Uterus (tissue), 4 donors: ENCODE data around the gene TAF7L. TPM values are rescaled to one million over a fixed set of nuclear protein-coding genes. Genes with fewer than 3 reads are reported as not detected.
"Not testable (repeated sequence)": the region's sequence is repeated elsewhere in the genome, so short reads cannot be mapped to it uniquely, and the experiment has no call there.

Experiments
- DNase-seq, 2 donors: peaks; one replicate each; pipeline ENCODE4 v3.0.0-alpha.2; 2019 to 2020
- H3K27ac ChIP-seq, 2 donors: fragments of 200-600 bp; sonication (generic); 1 replicate in 1 of 2; 2 replicates in 1 of 2; pipeline ENCODE4 v1.5.1; 2016 to 2018
- H3K27me3 ChIP-seq, 2 donors: fragments of 200-600 bp; sonication (generic); one replicate each; pipeline ENCODE4 v1.5.1; 2018 to 2019; ENCODE audit warnings: control low read depth in 1 of 2
- H3K36me3 ChIP-seq, 2 donors: fragments of 200-600 bp; sonication (generic); one replicate each; pipeline ENCODE4 v1.5.1; 2019; ENCODE audit warnings: control low read depth in 1 of 2
- H3K4me1 ChIP-seq, 2 donors: fragments of 200-600 bp; sonication (generic); one replicate each; pipeline ENCODE4 v1.5.1; 2018 to 2019; ENCODE audit warnings: control low read depth in 1 of 2
- H3K4me3 ChIP-seq, 2 donors: fragments of 200-600 bp; sonication (generic); 1 replicate in 1 of 2; 2 replicates in 1 of 2; pipeline ENCODE4 v1.5.1; 2018 to 2019; ENCODE audit warnings: mild to moderate bottlenecking in 1 of 2
- H3K9me3 ChIP-seq, 2 donors: fragments of 200-600 bp; sonication (generic); one replicate each; pipeline ENCODE4 v1.5.1; 2019; ENCODE audit warnings: control low read depth in 1 of 2
- POLR2A ChIP-seq, 2 donors: fragments of 450-650 bp; IDR thresholded peaks; one replicate each; pipeline ENCODE4 v1.6.1; 2016; ENCODE audit warnings: antibody characterized with exemption in 2 of 2, mild to moderate bottlenecking in 1 of 2, moderate library complexity in 1 of 2
- intact Hi-C: fragments of 100-400 bp; cut with DNase I; formaldehyde crosslinking; loops from one replicate; pipeline ENCODE4 v1.15.1; 2023; ENCODE audit warnings: low total_unique reads
- total RNA-seq, 4 donors: library from RNA; depleted of rRNA in 3 of 4; stranded (reverse); fragments of >200 nt in 3 of 4; gene quantifications; one replicate each; pipeline versions ENCODE4 v1.1.0 to v1.2.4, GENCODE V29; 2014 to 2023
- TF ChIP-seq, protein P1 (sequence below), 4 experiments: fragments of 200-600 bp in 2 of 4; fragments of 450-650 bp in 2 of 4; sonication (generic) in 2 of 4; IDR thresholded peaks; one replicate each; pipeline ENCODE4 v1.5.1; 2016 to 2019; ENCODE audit warnings: antibody characterized with exemption in 4 of 4, mild to moderate bottlenecking in 2 of 4, moderate library complexity in 1 of 4
- donor health status: DM: yes; HTN: yes; CAD: no.

TAF7L gene, protein sequence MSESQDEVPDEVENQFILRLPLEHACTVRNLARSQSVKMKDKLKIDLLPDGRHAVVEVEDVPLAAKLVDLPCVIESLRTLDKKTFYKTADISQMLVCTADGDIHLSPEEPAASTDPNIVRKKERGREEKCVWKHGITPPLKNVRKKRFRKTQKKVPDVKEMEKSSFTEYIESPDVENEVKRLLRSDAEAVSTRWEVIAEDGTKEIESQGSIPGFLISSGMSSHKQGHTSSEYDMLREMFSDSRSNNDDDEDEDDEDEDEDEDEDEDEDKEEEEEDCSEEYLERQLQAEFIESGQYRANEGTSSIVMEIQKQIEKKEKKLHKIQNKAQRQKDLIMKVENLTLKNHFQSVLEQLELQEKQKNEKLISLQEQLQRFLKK
- 1 to 10 TPM in 1 of 4 donors, not detected in 3; 1.2 TPM for total RNA-seq

DNA sequence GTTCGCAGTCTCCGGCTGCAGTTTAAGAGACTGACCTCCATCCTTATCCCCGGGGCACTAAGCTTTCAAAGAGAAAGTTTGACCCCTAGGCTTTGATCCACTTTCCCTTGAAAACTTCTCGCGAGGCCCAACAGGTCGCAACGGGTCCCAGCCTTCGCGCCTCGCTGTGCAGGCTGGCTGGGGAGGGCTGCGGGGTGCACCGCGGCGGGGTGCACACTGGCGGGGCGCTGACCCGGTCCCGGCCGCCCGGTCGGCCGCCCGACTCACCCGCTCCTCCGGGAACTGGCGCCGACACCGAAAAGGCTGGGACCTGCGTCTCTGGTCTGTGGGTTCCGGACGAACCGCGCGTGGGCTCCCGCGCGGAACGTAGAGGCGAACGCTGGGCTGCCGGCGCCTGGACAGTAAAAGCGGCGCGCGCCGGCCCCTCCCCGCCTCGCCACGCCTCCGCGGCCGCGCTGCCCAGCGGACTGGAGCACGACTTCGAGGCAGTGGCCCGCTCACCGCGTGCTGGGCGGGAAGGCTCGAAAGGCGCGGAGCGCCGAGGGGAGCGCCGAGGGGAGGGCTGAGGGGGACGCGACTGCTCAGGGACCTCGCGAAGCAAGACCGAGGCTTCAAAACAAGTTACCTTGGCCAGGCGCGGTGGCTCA lies at the start of gene TAF7L:
Gene TAF7L (minus strand): TSS at position 378 of the 647 bp plus-strand sequence. CDS start 3,791 bp downstream, outside the sequence.
- TF ChIP-seq POLR2A (IDR thresholded peaks at IDR 0.05), result no peak
- TF ChIP-seq, protein P1, sequence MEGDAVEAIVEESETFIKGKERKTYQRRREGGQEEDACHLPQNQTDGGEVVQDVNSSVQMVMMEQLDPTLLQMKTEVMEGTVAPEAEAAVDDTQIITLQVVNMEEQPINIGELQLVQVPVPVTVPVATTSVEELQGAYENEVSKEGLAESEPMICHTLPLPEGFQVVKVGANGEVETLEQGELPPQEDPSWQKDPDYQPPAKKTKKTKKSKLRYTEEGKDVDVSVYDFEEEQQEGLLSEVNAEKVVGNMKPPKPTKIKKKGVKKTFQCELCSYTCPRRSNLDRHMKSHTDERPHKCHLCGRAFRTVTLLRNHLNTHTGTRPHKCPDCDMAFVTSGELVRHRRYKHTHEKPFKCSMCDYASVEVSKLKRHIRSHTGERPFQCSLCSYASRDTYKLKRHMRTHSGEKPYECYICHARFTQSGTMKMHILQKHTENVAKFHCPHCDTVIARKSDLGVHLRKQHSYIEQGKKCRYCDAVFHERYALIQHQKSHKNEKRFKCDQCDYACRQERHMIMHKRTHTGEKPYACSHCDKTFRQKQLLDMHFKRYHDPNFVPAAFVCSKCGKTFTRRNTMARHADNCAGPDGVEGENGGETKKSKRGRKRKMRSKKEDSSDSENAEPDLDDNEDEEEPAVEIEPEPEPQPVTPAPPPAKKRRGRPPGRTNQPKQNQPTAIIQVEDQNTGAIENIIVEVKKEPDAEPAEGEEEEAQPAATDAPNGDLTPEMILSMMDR (IDR thresholded peaks at IDR 0.05), result no peak
- Histone ChIP-seq H3K27me3 (no peaks in the 10 kb centered on the region), H3K36me3 (no peaks in the 10 kb centered on the region), H3K4me3 (no peak within 1 kb of the TSS), H3K4me1 (no peaks in the 10 kb centered on the region), H3K27ac (no peak within 1 kb of the TSS), H3K9me3 (no peaks in the 10 kb centered on the region)
- intact Hi-C loops, result no loop called here
- no peak for DNase-seq

DNA sequence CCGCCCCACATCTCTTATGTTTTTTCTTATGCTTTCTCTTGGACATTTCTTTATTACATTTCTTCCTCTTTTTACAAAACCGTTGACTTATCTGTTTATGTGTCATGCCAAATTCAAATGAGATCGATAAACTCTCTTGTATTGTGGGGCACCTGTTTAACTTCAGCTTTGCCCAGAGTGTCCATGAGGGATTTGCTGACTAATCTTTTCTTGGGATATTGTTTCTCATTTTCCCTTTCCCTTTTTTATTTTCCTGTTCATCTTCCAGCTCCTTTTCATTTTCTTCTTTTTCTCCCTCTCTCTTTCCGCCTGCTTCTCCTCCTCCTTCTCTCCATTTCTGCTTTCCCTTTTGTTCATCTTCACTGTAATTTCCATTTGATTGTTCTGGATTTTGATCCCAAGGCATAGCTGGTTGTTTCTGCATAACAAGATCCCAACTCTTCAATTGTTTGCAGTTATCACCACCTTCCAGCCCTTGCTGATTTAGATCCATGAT lies 46.7 kb upstream of the TAF7L start:
- TF ChIP-seq POLR2A (IDR thresholded peaks at IDR 0.05), result no peak
- TF ChIP-seq, protein P1 (IDR thresholded peaks at IDR 0.05), result no peak
- DNase-seq, result no peak
- no peaks in the 10 kb centered on the region for H3K27me3 ChIP-seq
- H3K4me1 ChIP-seq, result no peaks in the 10 kb centered on the region
- H3K27ac ChIP-seq, result no peak overlapping the region
- no peaks in the 10 kb centered on the region for H3K36me3 ChIP-seq
- H3K9me3 ChIP-seq, result no peaks in the 10 kb centered on the region
- intact Hi-C loops, result no loop called here
- no peak overlapping the region for H3K4me3 ChIP-seq

DNA sequence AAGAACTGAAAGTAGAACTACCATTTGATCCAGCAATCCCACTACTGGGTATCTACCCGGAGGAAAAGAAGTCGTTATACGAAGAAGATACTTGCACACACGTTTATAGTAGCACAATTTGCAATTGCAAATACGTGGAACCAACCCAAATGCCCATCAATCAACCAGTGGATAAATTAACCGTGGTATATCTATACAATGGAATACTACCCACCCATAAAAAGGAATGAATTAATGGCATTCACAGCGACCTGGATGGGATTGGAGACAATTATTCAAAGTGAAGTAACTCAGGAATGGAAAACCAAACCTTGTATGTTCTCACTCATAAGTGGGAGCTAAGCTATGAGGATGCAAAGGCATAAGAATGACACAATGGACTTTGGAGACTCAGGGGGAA lies 43.2 kb upstream of the TAF7L start:
- DNase-seq, H3K4me1 ChIP-seq, H3K9me3 ChIP-seq, H3K36me3 ChIP-seq, H3K27me3 ChIP-seq, H3K4me3 ChIP-seq, H3K27ac ChIP-seq, intact Hi-C loops: not testable (repeated sequence)

DNA sequence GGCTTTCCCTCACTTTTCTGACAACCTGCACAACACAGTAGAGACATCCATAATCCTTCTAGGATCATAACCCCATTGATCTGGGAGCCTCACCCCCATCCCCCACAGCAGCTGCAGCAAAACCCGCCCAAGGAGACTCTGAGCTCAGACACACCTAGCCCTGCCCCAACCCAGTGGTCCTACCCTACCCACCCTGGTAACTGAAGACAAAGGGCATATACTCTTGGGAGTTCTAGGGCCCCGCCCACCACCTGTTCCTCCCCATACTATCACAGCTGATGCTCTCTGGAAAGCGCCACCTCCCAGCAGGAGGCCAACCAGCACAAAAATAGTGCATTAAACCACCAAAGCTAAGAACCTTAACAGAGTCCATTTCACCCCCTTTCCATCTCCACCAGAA lies 35.5 kb upstream of the TAF7L start:
- H3K4me1 ChIP-seq, H3K27me3 ChIP-seq, DNase-seq, intact Hi-C loops, H3K9me3 ChIP-seq, H3K27ac ChIP-seq, H3K36me3 ChIP-seq, H3K4me3 ChIP-seq: not testable (repeated sequence)

DNA sequence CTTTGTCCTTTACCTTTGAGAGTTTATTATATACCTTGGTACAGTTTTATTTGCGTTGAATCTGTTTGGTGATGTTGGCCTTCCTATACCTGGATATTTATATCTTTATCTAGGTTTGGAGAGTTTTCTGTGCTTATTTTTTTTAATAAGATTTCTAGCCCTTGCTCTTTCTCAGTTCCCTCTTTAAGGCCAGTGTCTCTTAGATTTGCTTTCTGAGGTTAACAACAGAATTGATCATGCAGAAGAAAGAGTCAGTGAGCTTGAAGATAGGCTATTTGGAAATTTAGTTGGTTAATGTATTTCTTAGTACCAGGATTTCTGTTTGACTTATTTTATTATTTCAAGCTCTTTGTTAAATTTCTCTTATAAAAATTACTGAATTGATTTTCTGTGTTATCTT lies 12.7 kb upstream of the TAF7L start:
- intact Hi-C loops, result no loop called here
- no peak for TF ChIP-seq POLR2A (IDR thresholded peaks at IDR 0.05)
- TF ChIP-seq, protein P1 (IDR thresholded peaks at IDR 0.05), result no peak
- DNase-seq, result no peak
- H3K4me3 ChIP-seq, result no peak overlapping the region
- H3K4me1 ChIP-seq, result no peaks in the 10 kb centered on the region
- no peaks in the 10 kb centered on the region for H3K9me3 ChIP-seq
- peaks cover 0 to 5% of the 10 kb centered on the region in 2 donors for H3K27me3 ChIP-seq
- H3K36me3 ChIP-seq, result no peaks in the 10 kb centered on the region
- H3K27ac ChIP-seq, result no peak overlapping the region

DNA sequence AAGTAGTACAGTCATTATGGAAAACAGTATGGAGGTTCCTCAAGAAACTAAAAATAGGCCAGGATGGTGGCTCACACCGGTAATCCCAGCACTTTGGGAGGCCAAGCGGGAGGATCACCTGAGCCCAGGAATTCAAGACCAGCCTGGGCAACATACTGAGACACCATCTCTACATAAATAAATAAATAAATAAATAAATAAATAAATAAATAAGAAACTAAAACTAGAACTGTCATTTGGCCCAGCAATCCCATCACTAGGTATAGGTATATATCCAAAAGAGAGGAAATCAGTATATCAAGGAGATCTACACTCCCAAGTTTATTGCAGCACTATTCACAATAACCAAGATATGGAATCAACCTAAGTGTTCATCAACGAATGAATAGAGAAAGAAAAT lies 4.5 kb upstream of the TAF7L start:
- DNase-seq, intact Hi-C loops, H3K9me3 ChIP-seq: not testable (repeated sequence)

More for the DNA sequence above, 4.5 kb upstream of the TAF7L start:
- not testable (repeated sequence) for H3K27ac ChIP-seq, H3K27me3 ChIP-seq, H3K36me3 ChIP-seq, H3K4me3 ChIP-seq, H3K4me1 ChIP-seq
